ENCODE data around the gene ARHGEF18.
"Not testable (repeated sequence)": the region's sequence is repeated elsewhere in the genome, so short reads cannot be mapped to it uniquely, and the experiment has no call there.

The ARHGEF18 gene

DNA sequence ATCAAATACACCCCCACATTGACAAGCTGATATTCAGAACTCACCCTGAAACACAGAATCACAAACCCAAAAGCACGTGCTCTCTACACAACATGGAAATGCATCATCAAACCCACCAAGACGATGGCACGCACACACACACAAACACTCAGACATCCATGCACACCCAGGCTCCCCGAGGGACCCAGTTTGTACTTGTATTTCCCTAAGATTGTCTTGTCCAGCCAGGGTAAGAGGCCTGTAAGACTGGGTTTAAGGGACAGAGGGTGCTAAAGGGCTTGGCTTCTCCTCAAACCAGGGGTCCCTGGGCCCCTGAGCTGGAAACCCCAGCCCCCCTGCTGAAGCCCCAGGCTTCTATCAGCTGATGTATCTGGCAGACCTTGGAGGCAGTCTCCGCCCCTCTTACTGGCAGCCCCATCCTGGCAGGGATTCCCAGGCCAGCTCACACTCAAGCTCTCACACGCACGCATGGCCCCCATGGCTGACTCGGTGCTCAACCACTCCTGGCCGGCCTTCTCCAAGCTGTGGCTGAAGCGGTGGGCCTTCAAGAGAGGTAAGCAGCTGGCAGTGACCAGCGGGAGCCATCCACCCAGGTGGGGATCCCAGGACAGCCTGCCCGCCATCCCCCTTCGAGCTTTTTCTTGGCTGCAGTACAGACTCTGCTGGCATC lies 6.5 kb downstream of the ARHGEF18 start:
- H3K9me3 ChIP-seq (ENCODE audit: control insufficient read depth, low read length), result no peaks in the 10 kb centered on the region
- no peaks in the 10 kb centered on the region for H3K27me3 ChIP-seq (ENCODE audit: control insufficient read depth, insufficient read depth, low read length)
- no peak overlapping the region for H3K4me3 ChIP-seq (ENCODE audit: low read length)
- no peak overlapping the region for H3K9ac ChIP-seq (ENCODE audit: low read length)
- no peaks in the 10 kb centered on the region for H3K36me3 ChIP-seq (ENCODE audit: control insufficient read depth, insufficient read depth, low read length)
- no peaks in the 10 kb centered on the region for H3K4me1 ChIP-seq (ENCODE audit: control insufficient read depth, insufficient read depth, low read length)

DNA sequence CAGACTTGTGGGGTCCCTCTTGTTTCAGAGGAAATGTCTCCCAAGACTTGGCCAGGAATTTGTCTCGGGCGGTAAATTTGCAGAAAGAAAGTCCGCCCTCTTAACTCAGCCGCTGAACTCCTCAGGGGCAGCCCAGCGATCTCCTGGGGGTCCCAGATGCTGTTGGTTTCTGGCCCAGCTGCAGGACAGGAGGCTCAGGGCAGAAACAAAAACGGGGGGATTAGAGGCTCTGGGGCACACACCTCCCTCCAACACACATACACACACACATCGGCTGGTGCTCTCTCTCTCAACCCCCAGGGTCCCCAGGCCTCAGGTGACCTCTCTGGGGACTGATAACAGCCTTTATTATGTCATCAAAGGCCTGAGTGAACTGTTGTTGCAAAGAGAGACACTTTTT lies 7.1 kb downstream of the ARHGEF18 start:
- Histone ChIP-seq H3K9me3 (ENCODE audit: control insufficient read depth, low read length) (no peaks in the 10 kb centered on the region), H3K27me3 (ENCODE audit: control insufficient read depth, insufficient read depth, low read length) (no peaks in the 10 kb centered on the region), H3K36me3 (ENCODE audit: control insufficient read depth, insufficient read depth, low read length) (no peaks in the 10 kb centered on the region), H3K4me3 (ENCODE audit: low read length) (no peak overlapping the region), H3K4me1 (ENCODE audit: control insufficient read depth, insufficient read depth, low read length) (no peaks in the 10 kb centered on the region), H3K9ac (ENCODE audit: low read length) (no peak overlapping the region)

DNA sequence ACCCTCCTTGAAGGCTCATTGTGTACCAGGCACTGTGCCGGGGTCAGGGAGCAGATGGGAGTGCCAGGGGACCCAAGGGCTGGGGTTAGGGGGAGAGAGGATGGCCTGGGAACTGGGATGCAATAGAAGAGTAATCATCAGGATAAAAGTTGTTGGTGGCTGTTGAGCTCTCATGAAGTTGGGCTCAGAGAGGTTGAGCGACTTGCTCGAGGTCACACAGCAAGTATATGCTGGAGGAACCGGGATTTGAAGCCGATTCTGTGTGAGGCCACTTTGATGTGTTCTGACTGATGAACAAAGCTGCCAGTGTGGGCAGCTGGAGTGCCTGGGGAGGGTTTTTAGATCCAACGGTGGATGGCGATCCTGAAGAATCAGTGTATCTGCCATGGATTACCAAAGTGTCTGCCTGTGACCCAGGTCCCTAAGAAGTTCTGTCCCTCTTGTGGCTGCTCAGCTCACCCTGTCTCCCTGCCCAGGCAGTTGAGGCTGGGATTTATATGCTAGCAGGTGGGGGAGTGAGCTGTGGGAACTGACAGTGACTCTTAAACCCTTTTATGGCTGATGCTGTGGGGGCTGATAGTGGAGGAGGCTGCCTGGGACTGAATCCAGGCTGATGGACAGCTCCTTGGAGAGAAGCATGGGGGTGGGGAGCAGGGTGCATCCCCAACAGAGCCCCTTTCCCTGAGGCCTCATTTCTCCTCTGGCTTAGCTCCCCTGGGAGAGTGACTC lies 8.3 kb downstream of the ARHGEF18 start:
- Histone ChIP-seq H3K4me3 (ENCODE audit: low read length) (no peak overlapping the region), H3K9me3 (ENCODE audit: control insufficient read depth, low read length) (no peaks in the 10 kb centered on the region), H3K4me1 (ENCODE audit: control insufficient read depth, insufficient read depth, low read length) (no peaks in the 10 kb centered on the region), H3K36me3 (ENCODE audit: control insufficient read depth, insufficient read depth, low read length) (no peaks in the 10 kb centered on the region), H3K9ac (ENCODE audit: low read length) (no peak overlapping the region), H3K27me3 (ENCODE audit: control insufficient read depth, insufficient read depth, low read length) (no peaks in the 10 kb centered on the region)

DNA sequence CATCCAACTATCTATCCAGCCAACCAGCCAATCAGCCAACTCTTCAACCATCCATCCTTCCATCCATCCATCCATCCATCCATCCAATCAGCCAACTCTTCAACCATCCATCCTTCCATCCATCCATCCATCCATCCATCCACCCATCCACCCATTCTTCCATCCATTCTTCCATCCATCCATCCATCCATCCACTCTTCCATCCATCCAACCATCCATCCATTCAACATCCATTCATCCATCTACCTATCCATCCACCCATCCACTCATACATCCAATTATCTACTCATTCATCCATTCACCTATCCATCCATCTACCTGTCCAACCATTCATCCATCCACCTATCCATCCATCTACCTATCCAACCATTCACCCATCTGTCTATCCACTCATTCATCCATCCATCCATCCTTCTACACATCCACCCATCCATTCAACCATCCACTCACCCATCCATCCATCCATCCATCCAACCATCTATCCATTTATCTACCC lies 9.4 kb downstream of the ARHGEF18 start:
- H3K9me3 ChIP-seq (ENCODE audit: control insufficient read depth, low read length), result no peaks in the 10 kb centered on the region
- H3K9ac ChIP-seq (ENCODE audit: low read length), result no peak overlapping the region
- no peak overlapping the region for H3K4me3 ChIP-seq (ENCODE audit: low read length)
- peaks cover 5% of the 10 kb centered on the region for H3K27me3 ChIP-seq (ENCODE audit: control insufficient read depth, insufficient read depth, low read length)
- no peaks in the 10 kb centered on the region for H3K36me3 ChIP-seq (ENCODE audit: control insufficient read depth, insufficient read depth, low read length)
- no peaks in the 10 kb centered on the region for H3K4me1 ChIP-seq (ENCODE audit: control insufficient read depth, insufficient read depth, low read length)

DNA sequence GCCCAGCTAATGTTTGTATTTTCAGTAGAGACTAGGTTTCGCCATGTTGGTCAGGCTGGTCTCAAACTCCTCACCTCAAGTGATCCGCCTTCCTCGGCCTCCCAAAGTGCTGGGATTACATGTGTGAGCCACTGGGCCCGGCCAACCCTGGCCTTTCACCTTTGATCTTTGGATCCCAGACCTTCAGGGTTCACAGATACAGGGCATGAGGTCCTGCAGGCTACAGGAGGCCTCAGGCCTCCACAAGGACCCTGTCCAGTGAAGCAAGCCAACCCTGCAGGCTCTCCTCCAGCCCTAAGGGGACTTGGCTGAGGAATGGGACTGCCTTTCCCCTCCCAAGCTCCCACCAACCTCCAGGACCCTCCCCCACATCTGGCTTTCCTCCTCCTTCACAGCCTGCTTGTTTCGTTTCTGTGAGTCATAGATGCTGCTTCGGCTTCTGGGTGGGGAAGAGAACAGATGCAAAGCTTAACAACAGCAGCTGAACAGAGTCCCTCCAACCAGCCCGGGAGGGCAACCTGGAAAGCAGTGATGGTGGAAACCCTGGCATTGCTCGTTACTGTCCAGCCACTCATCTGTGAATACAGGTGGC lies 11.8 kb downstream of the ARHGEF18 start:
- no peak overlapping the region for H3K4me3 ChIP-seq (ENCODE audit: low read length)
- peaks cover 5% of the 10 kb centered on the region for H3K27me3 ChIP-seq (ENCODE audit: control insufficient read depth, insufficient read depth, low read length)
- H3K4me1 ChIP-seq (ENCODE audit: control insufficient read depth, insufficient read depth, low read length), result no peaks in the 10 kb centered on the region

DNA sequence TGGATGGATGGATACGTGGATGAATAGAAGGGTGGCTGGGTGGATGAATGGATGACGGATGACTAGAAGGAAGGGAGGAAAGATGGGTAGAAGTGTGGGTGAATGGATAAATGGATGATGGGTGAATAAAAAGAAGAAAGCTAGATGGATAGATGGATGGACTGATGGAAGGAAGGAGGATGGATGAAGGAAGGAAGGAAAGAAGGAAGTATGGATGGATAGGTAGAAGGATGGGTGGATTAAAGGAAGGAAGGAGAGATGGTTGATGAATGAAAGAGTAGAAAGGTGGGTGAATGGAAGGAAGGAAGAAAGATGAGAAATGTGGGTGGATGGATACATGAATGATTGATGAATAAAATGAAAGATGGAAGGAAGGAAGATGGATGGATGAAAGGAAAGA lies 14.5 kb downstream of the ARHGEF18 start:
- Histone ChIP-seq H3K4me3 (ENCODE audit: low read length) (no peak overlapping the region), H3K9ac (ENCODE audit: low read length) (no peak overlapping the region), H3K36me3 (ENCODE audit: control insufficient read depth, insufficient read depth, low read length) (no peaks in the 10 kb centered on the region), H3K9me3 (ENCODE audit: control insufficient read depth, low read length) (no peaks in the 10 kb centered on the region), H3K27me3 (ENCODE audit: control insufficient read depth, insufficient read depth, low read length) (peaks cover 5% of the 10 kb centered on the region), H3K4me1 (ENCODE audit: control insufficient read depth, insufficient read depth, low read length) (no peaks in the 10 kb centered on the region)

More for the DNA sequence above, 11.8 kb downstream of the ARHGEF18 start:
- Histone ChIP-seq H3K36me3 (ENCODE audit: control insufficient read depth, insufficient read depth, low read length) (no peaks in the 10 kb centered on the region), H3K9me3 (ENCODE audit: control insufficient read depth, low read length) (no peaks in the 10 kb centered on the region), H3K9ac (ENCODE audit: low read length) (no peak overlapping the region)

DNA sequence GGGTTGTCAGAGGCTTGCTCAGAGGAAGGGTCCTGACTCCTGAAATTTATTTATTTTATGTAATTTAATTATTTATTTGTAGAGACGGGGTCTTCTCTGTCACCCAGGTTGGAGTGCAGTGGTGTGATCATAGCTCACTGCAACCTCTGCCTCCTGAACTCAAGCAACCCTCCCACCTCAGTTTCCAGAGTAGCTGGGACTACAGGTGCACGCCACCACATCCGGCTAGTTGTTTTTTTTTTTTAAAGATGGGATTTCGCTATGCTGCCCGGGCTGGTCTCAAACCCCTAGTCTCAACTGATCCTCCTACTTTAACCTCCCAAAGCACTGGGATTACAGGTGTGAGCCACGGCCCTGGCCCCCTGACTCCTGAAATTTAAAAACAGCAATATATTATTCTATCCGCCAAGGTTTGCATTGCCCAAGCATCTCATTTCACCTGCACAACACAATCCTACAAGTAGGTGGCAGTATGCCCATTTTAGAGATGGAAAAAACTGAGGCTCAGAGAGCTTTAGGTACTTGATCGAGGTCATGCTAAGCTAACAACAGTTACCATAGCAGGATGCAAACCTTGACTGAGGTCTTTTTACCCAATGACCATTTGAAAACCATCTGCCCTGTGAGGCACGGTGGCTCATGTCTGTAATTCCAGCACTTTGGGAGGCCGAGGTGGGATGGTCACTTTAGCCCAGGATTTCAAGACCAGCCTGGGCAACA lies 18.1 kb downstream of the ARHGEF18 start:
- H3K4me1 ChIP-seq (ENCODE audit: control insufficient read depth, insufficient read depth, low read length), result no peaks in the 10 kb centered on the region
- H3K9ac ChIP-seq (ENCODE audit: low read length), result no peak overlapping the region
- no peaks in the 10 kb centered on the region for H3K9me3 ChIP-seq (ENCODE audit: control insufficient read depth, low read length)
- H3K4me3 ChIP-seq (ENCODE audit: low read length), result no peak overlapping the region
- H3K27me3 ChIP-seq (ENCODE audit: control insufficient read depth, insufficient read depth, low read length), result peaks cover 5% of the 10 kb centered on the region
- no peaks in the 10 kb centered on the region for H3K36me3 ChIP-seq (ENCODE audit: control insufficient read depth, insufficient read depth, low read length)

DNA sequence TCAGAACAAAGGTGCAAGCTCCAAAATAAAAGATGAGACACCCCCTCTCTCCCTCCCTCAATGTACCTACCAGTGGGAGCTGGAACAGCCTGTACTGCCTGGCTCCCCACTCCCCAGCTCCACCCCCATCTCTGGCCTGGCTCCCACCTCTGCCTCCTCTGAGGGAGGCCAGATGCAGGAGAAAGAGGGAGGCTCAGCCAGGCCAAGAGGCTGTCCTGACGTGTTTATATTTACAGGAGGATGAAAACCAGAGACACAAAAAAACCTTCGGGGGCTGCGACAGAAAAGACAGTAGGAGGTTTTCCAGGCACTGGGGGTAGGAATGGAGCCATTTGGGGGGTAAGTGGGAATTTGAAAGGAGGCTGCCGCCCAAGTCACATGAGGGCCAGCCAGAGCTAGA lies 19.7 kb downstream of the ARHGEF18 start:
- H3K9me3 ChIP-seq (ENCODE audit: control insufficient read depth, low read length), result no peaks in the 10 kb centered on the region
- H3K27me3 ChIP-seq (ENCODE audit: control insufficient read depth, insufficient read depth, low read length), result no peaks in the 10 kb centered on the region
- H3K4me1 ChIP-seq (ENCODE audit: control insufficient read depth, insufficient read depth, low read length), result no peaks in the 10 kb centered on the region
- H3K9ac ChIP-seq (ENCODE audit: low read length), result no peak overlapping the region
- H3K4me3 ChIP-seq (ENCODE audit: low read length), result no peak overlapping the region
- no peaks in the 10 kb centered on the region for H3K36me3 ChIP-seq (ENCODE audit: control insufficient read depth, insufficient read depth, low read length)

DNA sequence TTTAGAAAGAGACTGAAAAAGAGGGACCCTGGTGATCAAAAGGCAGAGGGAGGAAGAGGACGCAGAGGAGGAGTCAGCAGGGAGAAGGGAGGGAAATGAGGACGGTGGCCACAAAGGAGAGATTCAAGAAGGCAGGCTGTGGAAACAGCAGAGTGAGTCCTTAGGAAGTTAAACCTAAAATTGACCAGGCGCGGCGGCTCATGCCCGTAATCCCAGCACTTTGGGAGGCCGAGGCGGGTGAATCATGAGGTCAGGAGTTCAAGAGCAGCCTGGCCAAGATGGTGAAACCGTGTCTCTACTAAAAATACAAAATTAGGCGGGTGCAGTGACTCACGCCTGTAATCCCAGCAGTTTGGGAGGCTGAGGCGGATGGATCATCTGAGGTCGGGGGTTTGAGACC lies 20.1 kb downstream of the ARHGEF18 start:
- H3K4me1 ChIP-seq (ENCODE audit: control insufficient read depth, insufficient read depth, low read length); H3K9ac ChIP-seq (ENCODE audit: low read length); H3K9me3 ChIP-seq (ENCODE audit: control insufficient read depth, low read length); H3K4me3 ChIP-seq (ENCODE audit: low read length); H3K27me3 ChIP-seq (ENCODE audit: control insufficient read depth, insufficient read depth, low read length); H3K36me3 ChIP-seq (ENCODE audit: control insufficient read depth, insufficient read depth, low read length): not testable (repeated sequence)

DNA sequence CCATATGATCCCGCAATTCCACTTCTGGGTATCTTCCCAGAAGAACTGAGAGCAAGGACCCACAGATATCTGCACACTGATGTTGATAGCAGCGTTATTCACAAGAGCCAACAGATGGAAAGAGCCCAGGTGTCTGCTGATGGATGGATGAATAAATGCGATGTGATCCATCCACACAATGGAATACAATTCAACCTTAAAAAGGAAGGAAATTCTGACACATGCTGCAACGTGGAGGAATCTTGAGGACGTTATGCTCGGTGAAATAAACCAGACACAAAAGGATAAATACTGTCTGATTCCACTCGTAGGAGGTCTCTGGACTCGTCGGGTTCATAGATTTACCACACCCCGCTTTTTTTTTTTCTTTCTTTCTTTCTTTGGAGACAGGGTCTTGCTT lies 21.8 kb downstream of the ARHGEF18 start:
- no peaks in the 10 kb centered on the region for H3K9me3 ChIP-seq (ENCODE audit: control insufficient read depth, low read length)
- H3K4me1 ChIP-seq (ENCODE audit: control insufficient read depth, insufficient read depth, low read length), result no peaks in the 10 kb centered on the region
- no peaks in the 10 kb centered on the region for H3K27me3 ChIP-seq (ENCODE audit: control insufficient read depth, insufficient read depth, low read length)
- H3K4me3 ChIP-seq (ENCODE audit: low read length), result no peak overlapping the region
- H3K36me3 ChIP-seq (ENCODE audit: control insufficient read depth, insufficient read depth, low read length), result no peaks in the 10 kb centered on the region
- H3K9ac ChIP-seq (ENCODE audit: low read length), result no peak overlapping the region

DNA sequence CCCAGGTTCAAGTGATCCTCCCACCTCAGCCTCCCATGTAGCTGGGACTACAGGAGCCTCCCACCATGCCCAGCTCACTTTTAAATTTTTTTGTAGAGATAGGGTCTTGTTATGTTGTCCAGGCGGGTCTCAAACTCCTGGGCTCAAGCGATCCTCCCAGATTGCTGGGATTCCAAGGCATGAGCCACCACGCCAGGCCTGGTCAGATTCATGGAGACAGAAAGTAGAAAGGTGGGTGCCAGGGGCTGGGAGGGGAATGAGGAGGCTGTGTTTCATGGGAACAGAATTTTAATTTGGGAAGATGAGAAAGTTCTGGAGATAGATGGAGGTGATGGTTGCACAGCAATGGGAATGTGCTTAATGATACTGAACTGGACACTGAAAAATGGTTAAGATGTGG lies 22.3 kb downstream of the ARHGEF18 start:
- Histone ChIP-seq H3K36me3 (ENCODE audit: control insufficient read depth, insufficient read depth, low read length) (no peaks in the 10 kb centered on the region), H3K9me3 (ENCODE audit: control insufficient read depth, low read length) (no peaks in the 10 kb centered on the region), H3K4me1 (ENCODE audit: control insufficient read depth, insufficient read depth, low read length) (no peaks in the 10 kb centered on the region), H3K27me3 (ENCODE audit: control insufficient read depth, insufficient read depth, low read length) (no peaks in the 10 kb centered on the region), H3K9ac (ENCODE audit: low read length) (no peak overlapping the region), H3K4me3 (ENCODE audit: low read length) (no peak overlapping the region)

DNA sequence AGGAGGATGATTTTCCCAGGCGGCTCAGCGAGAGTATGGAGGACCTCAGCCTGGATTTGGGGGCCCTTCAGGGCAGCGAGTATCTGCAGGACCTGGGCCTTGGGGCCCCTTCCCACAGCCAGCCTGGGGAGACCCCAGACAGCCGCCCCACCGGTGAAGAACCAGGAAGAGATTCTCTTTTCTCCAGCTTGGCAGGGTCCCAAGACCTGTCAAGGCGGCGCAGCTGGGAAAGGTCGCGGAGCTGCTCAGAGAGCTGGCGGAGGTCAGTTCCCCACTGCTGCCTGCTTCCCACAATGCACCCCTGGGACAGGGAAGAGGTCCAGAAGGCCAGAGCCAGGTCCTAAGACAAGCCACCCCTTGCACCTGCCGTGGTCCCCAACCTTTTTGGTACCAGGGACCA lies 24.1 kb downstream of the ARHGEF18 start:
- no peaks in the 10 kb centered on the region for H3K4me1 ChIP-seq (ENCODE audit: control insufficient read depth, insufficient read depth, low read length)

More for the DNA sequence above, 24.1 kb downstream of the ARHGEF18 start:
- no peak overlapping the region for H3K9ac ChIP-seq (ENCODE audit: low read length)
- no peaks in the 10 kb centered on the region for H3K27me3 ChIP-seq (ENCODE audit: control insufficient read depth, insufficient read depth, low read length)
- no peaks in the 10 kb centered on the region for H3K36me3 ChIP-seq (ENCODE audit: control insufficient read depth, insufficient read depth, low read length)
- H3K9me3 ChIP-seq (ENCODE audit: control insufficient read depth, low read length), result no peaks in the 10 kb centered on the region
- no peak overlapping the region for H3K4me3 ChIP-seq (ENCODE audit: low read length)
